Upper lobe of right lung (tissue), 1 donor: ENCODE data around the gene CXCL8. TPM values are rescaled to one million over a fixed set of nuclear protein-coding genes. Genes with fewer than 3 reads are reported as not detected.

Source experiments
- ATAC-seq: fragments of 200-7000 bp; cut with Tn5 transposase; one replicate; pipeline ENCODE4 v1.9.1; 2020; ENCODE audit warnings: mild to moderate bottlenecking, moderate library complexity
- DNase-seq: peaks from one replicate; pipeline ENCODE4 v3.0.0-alpha.2; 2020
- H3K27ac ChIP-seq: fragments of 200-600 bp; one replicate; pipeline ENCODE4 v1.8.0; 2022
- H3K27me3 ChIP-seq: fragments of 200-600 bp; one replicate; pipeline ENCODE4 v1.8.0; 2022; ENCODE audit warnings: mild to moderate bottlenecking
- H3K36me3 ChIP-seq: fragments of 200-600 bp; one replicate; pipeline ENCODE4 v1.8.0; 2022
- H3K4me1 ChIP-seq: fragments of 200-600 bp; one replicate; pipeline ENCODE4 v1.8.0; 2022
- H3K4me3 ChIP-seq: fragments of 200-600 bp; one replicate; pipeline ENCODE4 v1.8.0; 2022; ENCODE audit warnings: mild to moderate bottlenecking
- H3K9me3 ChIP-seq: fragments of 200-600 bp; one replicate; pipeline ENCODE4 v1.8.0; 2022
- CTCF ChIP-seq: fragments of 200-600 bp; IDR thresholded peaks from one replicate; pipeline ENCODE4 v1.8.0; 2022; ENCODE audit warnings: antibody characterized with exemption
- intact Hi-C: fragments of 100-400 bp; cut with DNase I; formaldehyde crosslinking; loops from one replicate; pipeline ENCODE4 v1.11.0; 2022
- total RNA-seq: library from RNA; stranded (reverse); fragmentation: NEBNext Ultra II Directional; extraction: Animal tissue kit (Norgen Biotek cat#: 25700); gene quantifications from one replicate; pipeline ENCODE4 v1.2.1, GENCODE V29; 2021
- donor health status: DM: no; HTN: yes; CAD: no; lungs with severe emphysema.

The CXCL8 gene
- total RNA-seq, 1 donor from 2014 or later, result 10.7 TPM

GRCh38 chr4:73698217-73698616, 42.2 kb upstream of the CXCL8 start:
- Histone ChIP-seq H3K27me3 (no peaks in the 10 kb centered on the region), H3K36me3 (no peaks in the 10 kb centered on the region), H3K27ac (no peak overlapping the region), H3K4me1 (no peaks in the 10 kb centered on the region), H3K4me3 (no peak overlapping the region), H3K9me3 (no peaks in the 10 kb centered on the region)
- TF ChIP-seq CTCF, result no peak
- ATAC-seq, result peak; percentile 53
- DNase-seq, result no peak
- intact Hi-C loops, result no loop called here

- Histone ChIP-seq H3K4me3 (no peak overlapping the region), H3K36me3 (no peaks in the 10 kb centered on the region), H3K4me1 (peaks cover 19% of the 10 kb centered on the region), H3K9me3 (no peaks in the 10 kb centered on the region), H3K27me3 (no peaks in the 10 kb centered on the region), H3K27ac (no peak overlapping the region)
- DNase-seq (no peak), ATAC-seq (no peak)
- no peak for TF ChIP-seq CTCF
- intact Hi-C loops, result no loop called here
Measured at GRCh38 chr4:73701116-73701515, 39.3 kb upstream of the CXCL8 start.

- H3K36me3 ChIP-seq, result no peaks in the 10 kb centered on the region
- H3K9me3 ChIP-seq, result no peaks in the 10 kb centered on the region
- TF ChIP-seq CTCF, result no peak
- no peak for DNase-seq
- intact Hi-C loops, result no loop called here
- H3K4me1 ChIP-seq, result peaks cover 24% of the 10 kb centered on the region
- H3K27me3 ChIP-seq, result no peaks in the 10 kb centered on the region
- no peak for ATAC-seq
- H3K27ac ChIP-seq, result no peak overlapping the region
- no peak overlapping the region for H3K4me3 ChIP-seq
Measured at GRCh38 chr4:73702796-73703287, 37.5 kb upstream of the CXCL8 start.

- Histone ChIP-seq H3K36me3 (no peaks in the 10 kb centered on the region), H3K4me3 (no peak overlapping the region), H3K4me1 (peaks cover 29% of the 10 kb centered on the region), H3K9me3 (no peaks in the 10 kb centered on the region), H3K27me3 (no peaks in the 10 kb centered on the region), H3K27ac (no peak overlapping the region)
- ATAC-seq (no peak), DNase-seq (no peak)
- no peak for TF ChIP-seq CTCF
- intact Hi-C loops, result no loop called here
Measured at GRCh38 chr4:73703320-73703719, 37.0 kb upstream of the CXCL8 start.

- no peak for TF ChIP-seq CTCF
- peak; percentile 91 for ATAC-seq
- Histone ChIP-seq H3K4me1 (peaks cover 32% of the 10 kb centered on the region), H3K36me3 (no peaks in the 10 kb centered on the region), H3K27ac (peak overlapping the region; percentile 68), H3K9me3 (no peaks in the 10 kb centered on the region), H3K27me3 (no peaks in the 10 kb centered on the region), H3K4me3 (no peak overlapping the region)
- DNase-seq, result no peak
- intact Hi-C loops, result no loop called here
Measured at GRCh38 chr4:73704314-73705055, 35.9 kb upstream of the CXCL8 start.
